Medulla oblongata (tissue), 1 donor: ENCODE results near the gene FBXL17.

ENCODE experiments used
- DNase-seq: peaks from one replicate; pipeline ENCODE4 v3.0.0-alpha.2; 2015; ENCODE audit errors: extremely low spot score

Gene FBXL17

DNA sequence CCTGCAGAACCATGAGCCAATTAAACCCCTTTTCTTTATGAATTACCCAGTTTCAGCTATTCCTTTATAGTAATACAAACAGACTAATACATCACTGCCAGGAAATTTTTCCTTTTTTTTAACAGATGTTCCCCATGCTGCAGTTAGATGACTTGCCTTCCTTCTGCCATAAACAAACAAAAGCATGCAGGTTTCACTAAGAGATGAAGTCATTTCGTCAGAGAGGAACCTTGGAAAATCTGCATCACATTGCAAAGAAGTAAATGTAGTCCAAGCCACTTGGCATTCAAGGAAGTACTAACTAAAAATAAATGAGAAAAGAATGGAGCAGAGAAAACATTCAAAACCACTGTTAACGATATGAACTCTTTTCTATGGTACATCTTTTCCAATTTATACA is 517.1 kb downstream of the FBXL17 start:
- no peak for DNase-seq

DNA sequence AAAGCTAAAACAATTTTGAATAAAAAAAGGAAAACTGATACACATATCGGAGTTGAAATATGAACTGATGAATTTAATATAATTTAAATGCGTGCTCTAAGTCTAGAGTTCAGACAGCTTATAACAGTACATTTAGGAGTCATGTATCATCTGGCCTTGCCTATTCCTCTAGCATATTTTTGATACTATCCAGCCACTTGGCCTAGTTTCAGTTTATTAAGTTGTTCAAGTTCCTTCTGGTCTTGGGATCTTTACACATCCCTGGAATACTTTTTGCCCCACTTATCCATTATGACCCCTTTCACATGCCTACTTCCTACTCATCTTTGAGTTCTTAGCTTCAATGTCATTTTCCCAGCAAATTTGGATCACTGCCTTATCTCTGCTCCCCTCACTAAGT is 518.8 kb downstream of the FBXL17 start:
- DNase-seq: no peak

DNA sequence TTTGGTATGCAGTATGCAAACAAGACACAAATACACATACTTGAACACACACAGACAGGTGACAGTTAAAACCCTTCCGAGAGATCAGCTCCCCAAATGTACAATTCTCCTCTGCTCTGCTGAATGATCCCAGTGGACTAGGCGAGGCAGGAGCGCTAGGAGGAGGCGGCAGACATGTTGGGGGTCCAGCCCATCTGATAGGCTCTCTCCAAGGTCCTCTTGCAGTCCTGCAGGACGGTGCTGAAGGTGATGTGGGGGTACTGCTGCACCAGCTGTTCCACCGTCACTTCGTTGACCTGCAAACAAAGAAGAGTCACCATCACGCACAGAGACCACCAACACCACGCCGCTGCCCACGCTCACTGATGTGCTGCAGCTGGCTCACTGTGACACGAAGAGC is 520.3 kb downstream of the FBXL17 start:
- DNase-seq: no peak

DNA sequence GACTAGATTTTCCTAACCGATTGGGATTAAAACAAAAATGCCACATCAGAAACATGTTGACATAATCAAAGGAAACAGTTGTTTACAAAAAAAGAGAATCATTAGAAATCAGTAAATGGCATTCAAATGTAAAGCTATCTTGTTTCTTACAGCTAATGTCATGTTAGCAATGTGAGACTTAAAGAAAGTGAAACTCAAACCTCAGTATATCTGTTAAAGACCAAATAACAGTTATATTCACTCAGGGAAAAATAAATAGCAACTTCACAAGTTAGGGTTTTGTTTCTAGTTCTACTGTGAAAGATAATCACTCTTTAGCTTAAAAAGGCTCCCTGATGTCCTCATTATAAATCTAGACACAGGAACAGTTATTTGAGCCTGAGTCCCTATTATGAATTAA is 521.9 kb downstream of the FBXL17 start:
- no peak for DNase-seq

DNA sequence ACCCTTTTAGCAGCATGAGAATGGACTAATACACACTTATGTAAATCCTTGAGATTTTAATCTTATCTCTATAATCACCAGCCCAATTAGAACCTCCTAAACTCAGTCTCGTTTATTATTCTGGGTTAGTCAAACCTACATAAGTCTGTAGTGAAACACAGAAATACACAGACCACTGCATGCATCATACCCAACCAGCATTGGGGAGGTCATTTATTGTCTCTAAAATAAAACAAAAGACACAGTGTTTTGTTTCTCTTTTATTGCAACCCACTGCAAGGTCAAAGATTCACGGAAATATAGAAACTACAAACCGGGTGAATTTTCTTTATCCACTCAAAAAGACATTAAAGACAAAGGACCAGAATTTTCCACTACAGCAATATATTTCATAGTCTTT is 523.1 kb downstream of the FBXL17 start:
- DNase-seq: no peak

DNA sequence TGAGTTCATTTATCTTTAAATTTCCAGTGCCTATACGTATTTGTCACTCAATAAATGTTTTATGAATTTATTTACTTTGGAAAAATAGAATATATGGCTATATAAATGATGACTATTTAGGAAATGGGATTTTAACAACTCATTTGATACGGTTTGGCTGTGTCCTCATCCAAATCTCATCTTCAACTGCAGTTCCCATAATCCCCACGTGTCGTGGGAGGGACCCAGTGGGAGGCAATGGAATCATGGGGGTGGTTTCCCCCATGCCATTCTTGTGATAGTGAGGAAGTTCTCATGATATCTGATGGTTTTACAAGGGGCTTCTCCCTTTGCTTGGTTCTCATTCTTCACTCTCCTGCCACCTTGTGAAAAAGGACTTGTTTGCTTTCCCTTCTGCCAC is 523.6 kb downstream of the FBXL17 start:
- DNase-seq: no peak

DNA sequence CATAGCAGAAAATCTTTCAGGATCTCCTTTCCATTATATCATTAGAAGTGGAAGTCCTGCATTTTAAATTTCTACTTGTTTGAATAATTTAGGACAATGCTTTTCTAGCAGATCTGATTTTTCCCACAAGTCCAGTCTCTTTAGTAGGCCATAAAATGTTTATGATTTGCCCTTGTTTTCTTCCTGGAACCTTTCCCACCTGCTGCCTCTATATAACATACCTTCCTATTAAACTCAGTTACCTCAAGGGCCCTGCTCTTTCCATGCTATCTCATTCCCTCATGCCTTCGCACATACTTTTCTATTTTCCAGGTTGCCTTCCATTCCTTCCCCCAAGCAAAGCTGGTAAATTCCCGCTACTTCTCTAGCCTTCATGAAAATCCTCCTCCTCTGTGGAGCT is 524.1 kb downstream of the FBXL17 start:
- DNase-seq: no peak

DNA sequence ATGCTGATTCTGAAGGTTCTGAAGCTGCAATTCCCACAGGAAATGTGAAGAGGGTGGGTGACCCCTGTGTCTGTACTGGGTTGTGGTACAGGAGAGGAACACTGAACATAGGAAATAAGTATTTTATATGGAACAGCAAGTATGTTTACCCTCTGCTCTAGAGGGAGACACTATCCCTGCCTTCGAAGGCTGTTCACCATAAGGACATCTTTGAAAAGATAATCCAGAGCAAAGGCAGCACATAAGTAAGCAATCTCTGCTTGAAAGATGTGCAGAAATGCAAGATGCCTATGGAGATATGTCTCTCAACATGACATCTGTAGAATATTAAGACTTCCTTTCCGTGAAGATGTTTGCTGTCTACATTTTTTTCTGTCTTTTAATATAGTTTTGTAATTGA is 526.7 kb downstream of the FBXL17 start:
- DNase-seq: no peak

DNA sequence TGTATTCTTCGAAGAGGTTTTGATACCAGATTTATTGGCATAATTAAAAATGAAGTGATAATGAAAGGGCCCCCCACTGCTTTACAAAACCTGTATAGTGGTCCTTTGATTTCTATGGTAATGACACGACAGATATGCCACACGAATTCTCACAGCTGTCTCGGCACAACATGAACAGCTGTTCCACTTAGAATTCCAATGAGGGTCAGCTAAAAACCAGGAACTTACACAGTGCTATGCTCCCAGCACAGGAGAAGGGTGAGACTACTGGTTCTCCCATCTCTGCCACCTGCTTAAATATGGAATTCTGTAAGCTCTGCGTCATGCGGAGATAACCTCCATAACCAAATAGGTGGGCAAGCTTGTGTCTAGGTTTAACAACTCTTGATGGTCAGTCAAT is 528.2 kb downstream of the FBXL17 start:
- no peak for DNase-seq

DNA sequence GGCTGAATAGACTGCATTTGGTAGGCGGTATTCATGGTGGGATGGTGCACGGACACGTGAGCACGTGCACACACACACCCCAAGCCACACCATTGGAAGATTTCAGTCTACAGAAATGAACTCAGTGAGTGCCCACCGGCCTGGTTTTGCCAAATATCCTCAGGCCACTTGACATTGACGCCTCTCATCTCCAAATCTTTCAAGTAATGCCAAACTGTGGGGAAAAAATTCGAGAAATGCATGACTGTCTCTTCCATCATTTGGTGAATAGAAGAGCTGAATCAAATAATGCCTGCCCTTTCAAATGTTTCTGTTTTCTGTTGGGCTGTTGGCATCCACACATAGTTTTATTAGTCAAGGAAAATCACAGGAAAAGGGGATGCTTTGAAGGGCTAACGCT is 528.9 kb downstream of the FBXL17 start:
- DNase-seq: no peak

DNA sequence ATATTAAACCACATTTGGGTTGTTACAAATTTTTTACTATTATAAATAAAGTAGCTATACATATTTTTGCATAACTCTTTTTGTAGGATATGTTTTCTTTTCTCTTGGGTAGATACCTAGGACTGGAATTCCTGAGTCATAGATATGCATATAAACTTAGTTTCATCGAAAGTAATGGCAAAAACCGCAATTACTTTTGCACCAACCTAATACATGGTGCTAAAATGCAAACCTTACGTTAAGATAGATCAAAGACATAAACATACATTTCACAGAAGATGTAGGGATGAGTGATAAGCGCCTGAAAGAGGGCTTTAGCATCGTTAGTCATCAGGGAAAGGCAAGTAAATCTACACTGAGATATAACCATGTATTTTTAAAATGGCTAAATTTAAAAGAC is 532.8 kb downstream of the FBXL17 start:
- DNase-seq: no peak

DNA sequence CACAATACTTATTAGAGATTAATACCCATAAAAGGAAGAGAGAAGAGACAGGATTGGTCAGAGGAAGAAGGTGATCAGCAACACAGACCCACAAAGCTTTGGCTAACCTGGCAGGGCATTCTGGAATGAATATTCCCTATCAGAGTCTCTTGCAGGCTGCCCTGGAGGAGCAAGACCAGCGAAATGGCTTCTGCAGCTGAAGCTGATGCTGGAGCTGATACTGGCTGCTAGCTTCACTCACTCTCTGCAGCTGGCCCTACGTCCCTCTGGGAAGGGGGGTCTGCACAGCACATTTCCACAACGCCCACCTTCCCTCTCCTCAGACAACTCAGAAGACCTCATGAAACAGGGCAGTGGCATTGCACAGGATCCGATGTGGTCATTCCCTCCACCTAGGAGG is 541.3 kb downstream of the FBXL17 start:
- no peak for DNase-seq

DNA sequence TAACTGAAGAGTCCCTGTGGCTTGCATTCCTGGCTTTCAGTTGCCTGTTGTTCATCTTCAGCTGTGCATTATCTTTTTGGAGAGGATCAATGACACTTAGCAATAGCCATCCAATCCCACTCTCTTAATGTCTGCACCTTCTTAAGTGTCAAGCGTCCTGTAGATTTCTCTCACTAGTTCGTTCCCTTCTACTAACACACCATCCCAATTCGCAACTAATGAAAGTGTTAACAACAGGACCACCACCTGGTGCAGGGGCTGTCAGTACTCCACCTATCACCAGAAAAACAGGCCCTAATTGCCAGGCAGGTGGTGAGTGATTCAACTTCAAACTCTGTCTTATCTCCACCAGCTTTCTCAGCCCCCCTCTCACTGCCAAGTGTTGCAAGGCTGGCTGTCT is 541.7 kb downstream of the FBXL17 start:
- no peak for DNase-seq

DNA sequence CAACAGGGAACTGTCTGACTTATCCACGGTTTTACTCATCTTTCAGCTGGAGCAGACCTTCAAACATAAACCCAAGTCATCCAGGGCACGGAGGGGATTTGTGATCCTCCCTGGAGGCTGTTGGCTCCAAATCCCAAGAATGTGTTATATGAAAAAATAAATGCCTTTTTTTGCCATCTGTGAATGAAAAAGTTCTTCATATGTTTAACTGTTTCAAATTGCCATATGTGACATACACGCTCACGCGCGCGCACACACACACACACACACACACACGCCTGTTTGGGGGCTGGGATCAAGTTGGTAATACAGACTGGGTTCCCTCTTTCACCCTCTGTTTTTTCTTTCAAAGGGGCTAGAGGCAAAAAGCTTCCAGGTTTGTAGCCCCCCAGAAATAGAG is 546.8 kb downstream of the FBXL17 start:
- no peak for DNase-seq

DNA sequence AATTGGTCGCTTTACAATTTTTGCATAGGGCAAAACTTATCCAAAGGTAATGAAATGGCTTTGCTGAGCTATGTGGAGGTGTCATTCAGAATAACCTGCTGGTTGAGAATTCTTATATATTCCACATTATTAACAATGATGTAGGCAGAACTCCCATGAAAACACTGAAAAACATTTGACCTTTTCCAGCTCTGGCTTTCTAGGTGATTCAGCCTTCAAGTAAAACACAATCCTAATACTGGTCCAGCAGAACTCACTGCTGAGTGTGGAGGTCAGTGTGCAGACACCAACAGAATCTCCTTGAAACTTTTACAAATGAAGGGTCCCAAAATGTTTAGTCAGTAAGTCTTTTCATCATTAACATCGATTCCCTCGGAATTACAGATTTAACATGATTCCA is 549.2 kb downstream of the FBXL17 start:
- no peak for DNase-seq

DNA sequence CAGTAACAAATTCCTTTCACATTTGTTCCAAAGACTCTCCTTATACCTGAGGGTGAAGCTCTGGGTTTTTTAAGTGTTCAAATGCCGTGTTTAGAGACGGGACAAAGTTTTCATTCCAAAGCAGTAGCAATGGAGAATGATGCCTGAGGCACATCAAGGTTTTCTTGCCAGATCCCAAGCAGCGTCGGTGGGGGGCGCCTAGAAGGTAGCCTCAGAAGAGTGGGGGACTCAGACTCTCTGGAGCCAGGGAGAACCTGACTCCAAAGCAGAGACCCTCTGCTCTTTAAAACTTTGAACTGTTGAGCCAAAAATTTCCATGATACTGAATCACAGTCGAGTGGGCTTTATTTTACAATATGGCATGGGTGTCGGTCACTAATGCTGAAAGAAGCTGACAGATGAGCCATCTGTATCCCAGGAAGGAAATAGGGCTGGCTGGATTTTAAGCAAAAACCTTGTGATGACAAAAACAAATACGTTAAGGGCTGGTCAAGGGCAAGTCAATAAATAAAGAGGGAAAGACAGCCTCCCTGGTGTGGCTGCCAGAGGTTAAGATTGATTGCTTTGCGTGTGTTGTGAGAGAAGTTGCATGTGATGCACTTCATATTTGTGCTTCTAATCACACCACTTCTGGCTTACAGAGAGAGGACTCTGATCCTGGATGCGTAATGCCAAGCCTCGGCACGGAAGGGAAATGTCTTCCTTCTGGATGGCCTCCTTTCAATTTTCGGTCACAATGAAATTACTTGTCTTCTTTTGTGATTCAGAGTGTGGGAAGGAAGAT is 550.1 kb downstream of the FBXL17 start:
- no peak for DNase-seq

DNA sequence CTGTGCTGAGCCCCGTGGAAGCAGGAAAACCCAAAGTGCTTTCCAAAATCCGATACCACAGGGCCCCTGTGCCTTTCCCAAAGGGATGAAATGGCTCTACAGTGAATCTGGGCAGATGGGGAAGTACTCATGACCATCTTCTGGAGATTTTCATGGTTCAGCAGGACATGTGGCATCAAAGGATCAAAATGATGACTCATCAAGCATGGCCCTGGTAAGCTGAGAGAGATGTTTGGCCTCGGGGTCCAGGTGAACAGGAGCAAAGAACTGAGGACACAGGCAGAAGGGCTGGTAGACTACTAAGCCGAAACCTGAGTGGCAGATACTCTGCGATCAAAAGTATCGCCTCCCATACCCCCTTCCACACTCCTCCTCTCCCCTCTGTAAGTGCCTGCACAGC is 551.1 kb downstream of the FBXL17 start:
- DNase-seq: no peak

DNA sequence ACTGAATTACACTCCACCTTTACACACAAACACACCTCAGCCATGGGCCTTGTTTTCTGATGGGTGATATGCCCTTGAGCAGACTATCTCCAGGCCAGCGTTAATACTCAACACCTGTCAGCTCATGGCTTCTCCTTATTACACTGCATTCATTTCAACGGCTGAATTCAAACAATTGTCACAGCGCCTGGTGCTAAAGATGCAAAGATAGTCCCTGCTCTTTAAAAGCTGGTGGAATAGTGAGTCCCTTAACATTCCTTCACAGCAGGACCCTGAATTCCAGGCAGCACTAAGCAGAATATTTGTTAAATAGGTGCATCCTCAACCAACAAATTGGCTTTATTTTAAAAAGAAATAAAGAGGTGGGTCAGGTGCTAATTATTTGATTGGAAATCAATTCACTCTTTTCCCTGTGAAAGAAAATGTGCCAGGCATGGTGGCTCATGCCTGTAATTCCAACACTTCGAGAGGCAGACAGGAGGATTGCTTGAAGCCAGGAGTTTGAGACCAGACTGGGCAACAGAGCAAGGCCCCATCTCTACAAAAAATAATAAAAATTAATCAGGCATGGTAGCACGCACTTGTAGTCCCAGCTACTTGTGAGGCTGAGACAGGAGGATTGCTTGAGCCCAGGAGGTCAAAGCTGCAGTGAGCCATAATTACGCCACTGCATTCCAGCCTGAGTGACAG is 555.4 kb downstream of the FBXL17 start:
- no peak for DNase-seq

DNA sequence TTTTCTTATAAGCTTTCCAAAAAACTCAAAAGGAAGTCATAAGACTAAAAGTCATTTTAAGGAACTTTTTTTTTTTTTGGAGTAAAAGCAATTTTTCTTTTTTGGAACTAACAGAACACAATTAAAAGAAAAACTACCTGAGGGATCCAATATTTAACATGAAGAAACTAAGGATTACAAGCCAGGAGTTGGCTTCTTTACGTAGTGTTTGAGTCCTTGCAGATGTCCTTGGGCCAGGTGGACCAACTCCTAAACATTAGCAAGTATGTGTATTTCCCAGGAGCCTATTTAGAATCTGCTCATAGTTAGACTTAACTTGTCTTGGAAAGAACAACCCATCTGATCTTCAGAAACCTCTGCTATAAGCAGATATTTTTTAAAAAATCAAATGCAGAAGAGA is 557.1 kb downstream of the FBXL17 start:
- DNase-seq: no peak

DNA sequence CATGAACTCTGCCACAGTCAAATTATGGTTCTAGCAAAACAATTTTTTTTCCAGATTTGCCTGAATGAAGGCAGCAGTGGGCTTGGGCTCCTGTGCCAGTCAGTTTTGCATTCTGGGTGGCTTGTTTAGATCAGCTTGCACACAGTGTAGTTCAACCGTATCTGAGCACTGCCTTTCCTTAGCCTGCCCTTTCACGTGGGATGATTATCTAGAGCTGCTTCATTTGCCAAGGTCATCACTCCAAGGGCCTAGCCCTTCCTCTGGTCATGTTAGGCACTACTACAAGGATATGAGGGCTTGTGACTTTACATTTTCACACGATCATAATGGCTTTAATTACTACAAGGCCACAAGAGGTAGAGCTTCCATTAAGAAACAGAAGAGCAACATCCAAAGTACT is 560.6 kb downstream of the FBXL17 start:
- no peak for DNase-seq

DNA sequence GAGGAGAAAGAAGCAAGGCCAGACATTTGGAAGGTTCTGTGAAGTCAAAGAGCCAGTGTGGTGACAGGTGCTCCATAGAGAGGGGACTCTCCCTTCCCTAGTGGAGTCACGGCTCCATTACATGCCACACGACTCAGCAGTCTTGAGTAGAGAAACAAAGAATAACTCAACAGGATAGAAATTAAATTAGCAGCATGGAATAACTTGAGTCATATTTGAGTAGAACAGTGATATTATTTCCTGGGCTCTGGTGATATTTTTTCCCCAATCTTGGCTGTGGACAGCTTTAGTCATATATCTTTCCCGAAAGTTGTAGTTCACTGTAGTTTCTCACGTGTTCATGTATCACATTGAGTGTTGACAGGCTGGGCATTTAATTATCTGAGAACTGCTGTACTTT is 561.5 kb downstream of the FBXL17 start:
- no peak for DNase-seq

DNA sequence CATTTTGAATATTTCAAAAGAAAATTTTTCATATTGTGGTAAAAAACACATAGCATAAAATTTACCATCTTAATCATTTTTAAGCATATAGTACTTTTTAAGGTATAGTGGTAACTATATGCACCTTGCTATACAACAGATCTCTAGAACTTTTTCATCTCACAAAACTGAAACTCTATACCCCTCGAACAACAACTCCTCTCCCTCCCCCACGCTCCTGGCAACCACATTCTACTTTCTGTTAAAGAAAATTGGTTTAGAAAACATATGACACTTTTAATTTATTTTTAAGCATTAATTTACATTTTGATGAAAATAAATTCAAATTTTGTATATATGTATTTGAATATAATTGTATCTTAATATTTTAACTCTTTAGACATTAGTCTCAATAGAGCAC is 563.9 kb downstream of the FBXL17 start:
- DNase-seq: no peak

DNA sequence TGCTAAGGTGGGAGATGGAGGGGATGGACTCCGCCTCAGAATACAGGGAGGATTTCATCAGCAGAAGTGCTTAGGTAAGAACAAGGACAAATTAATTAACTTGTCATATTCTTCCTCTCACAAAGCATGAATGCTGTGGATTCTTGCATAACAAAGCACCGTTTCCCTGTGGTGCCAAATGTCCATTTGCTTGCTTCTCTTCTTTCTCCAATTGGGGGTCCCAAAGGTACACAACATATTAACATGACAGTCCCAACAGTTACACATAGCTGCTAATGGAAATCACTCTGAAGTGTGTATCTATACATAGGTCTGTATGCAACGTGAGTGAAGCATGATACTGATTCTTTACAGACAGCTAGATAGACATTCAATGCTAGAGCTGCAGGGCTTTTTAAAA is 564.5 kb downstream of the FBXL17 start:
- no peak for DNase-seq

DNA sequence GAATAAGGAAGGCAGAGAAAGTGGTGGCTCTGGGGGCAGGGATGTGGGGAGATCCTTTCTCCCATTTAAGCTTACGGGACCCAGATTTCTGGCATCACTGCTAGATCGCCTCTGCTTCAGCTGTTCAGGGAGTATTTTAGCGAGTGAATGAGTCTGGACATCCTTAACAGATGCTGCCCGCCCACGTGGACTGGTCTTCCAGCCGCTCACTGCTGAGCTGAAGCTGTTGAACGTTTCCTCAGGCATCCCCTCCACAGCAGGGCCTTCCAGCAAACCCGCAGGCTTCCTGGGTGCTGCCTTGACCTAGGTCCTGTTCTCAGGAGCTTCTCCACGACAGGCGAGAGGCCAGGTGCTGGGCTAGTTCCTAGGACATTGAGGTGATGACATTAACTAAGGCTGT is 566.8 kb downstream of the FBXL17 start:
- DNase-seq: no peak
